ENCODE measurements around the gene DNM1L.

DNM1L gene

GRCh38 chr12:32647275-32647674, 31.8 kb upstream of the DNM1L start:
- Histone ChIP-seq H3K27ac (replicated peaks) (no peak overlapping the region), H3K27me3 (ENCODE audit: insufficient read depth, poor library complexity, severe bottlenecking) (no peaks in the 10 kb centered on the region), H3K4me3 (replicated peaks; ENCODE audit: insufficient read depth, low read length) (no peak overlapping the region)
- TF ChIP-seq GABPA (IDR thresholded peaks at IDR 0.05; ENCODE audit: low read depth), result no peak
- TF ChIP-seq REST (IDR thresholded peaks at IDR 0.05; ENCODE audit: insufficient replicate concordance, low read depth), result no peak
- DNase-seq (ENCODE audit: low read depth in 1 of 2, low spot score in 1 of 2), result no peak

DNA sequence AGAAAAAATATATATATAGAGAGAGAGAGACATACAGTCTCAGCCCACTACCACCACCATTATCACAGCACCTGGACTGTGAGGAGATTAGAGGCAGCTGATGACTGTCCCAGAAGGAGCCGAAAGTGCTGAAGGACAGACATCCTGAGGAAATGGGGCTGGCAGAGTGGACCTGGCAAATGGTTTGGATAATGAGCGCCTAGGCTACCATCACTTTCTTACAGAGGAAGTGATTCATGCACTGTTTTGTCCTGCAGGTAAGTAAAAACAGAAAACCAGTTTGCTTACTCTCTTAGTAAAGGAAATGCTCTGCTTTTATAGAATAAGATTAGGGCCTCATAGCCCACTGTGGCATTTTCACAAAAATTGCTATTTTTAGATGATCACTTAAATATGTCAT, 28.6 kb upstream of the DNM1L start:
- no peak for DNase-seq (ENCODE audit: low read depth in 1 of 2, low spot score in 1 of 2)
- TF ChIP-seq REST (IDR thresholded peaks at IDR 0.05; ENCODE audit: insufficient replicate concordance, low read depth), result no peak
- no peak for TF ChIP-seq POLR2AphosphoS5 (IDR thresholded peaks at IDR 0.05; ENCODE audit: low read depth)
- TF ChIP-seq SPI1 (IDR thresholded peaks at IDR 0.05; ENCODE audit: borderline replicate concordance, low read depth), result no peak
- TF ChIP-seq, protein P1, sequence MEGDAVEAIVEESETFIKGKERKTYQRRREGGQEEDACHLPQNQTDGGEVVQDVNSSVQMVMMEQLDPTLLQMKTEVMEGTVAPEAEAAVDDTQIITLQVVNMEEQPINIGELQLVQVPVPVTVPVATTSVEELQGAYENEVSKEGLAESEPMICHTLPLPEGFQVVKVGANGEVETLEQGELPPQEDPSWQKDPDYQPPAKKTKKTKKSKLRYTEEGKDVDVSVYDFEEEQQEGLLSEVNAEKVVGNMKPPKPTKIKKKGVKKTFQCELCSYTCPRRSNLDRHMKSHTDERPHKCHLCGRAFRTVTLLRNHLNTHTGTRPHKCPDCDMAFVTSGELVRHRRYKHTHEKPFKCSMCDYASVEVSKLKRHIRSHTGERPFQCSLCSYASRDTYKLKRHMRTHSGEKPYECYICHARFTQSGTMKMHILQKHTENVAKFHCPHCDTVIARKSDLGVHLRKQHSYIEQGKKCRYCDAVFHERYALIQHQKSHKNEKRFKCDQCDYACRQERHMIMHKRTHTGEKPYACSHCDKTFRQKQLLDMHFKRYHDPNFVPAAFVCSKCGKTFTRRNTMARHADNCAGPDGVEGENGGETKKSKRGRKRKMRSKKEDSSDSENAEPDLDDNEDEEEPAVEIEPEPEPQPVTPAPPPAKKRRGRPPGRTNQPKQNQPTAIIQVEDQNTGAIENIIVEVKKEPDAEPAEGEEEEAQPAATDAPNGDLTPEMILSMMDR (IDR thresholded peaks at IDR 0.05; ENCODE audit: insufficient read depth, low read length), result no peak
- no peak for TF ChIP-seq GABPA (IDR thresholded peaks at IDR 0.05; ENCODE audit: low read depth)
- Histone ChIP-seq H3K4me3 (replicated peaks; ENCODE audit: insufficient read depth, low read length) (no peak overlapping the region), H3K27me3 (ENCODE audit: insufficient read depth, poor library complexity, severe bottlenecking) (no peaks in the 10 kb centered on the region), H3K27ac (replicated peaks) (no peak overlapping the region)

GRCh38 chr12:32651151-32651955, 27.7 kb upstream of the DNM1L start:
- Histone ChIP-seq H3K4me3 (replicated peaks; ENCODE audit: insufficient read depth, low read length) (no peak overlapping the region), H3K27ac (replicated peaks) (no peak overlapping the region), H3K27me3 (ENCODE audit: insufficient read depth, poor library complexity, severe bottlenecking) (no peaks in the 10 kb centered on the region)
- no peak for DNase-seq (ENCODE audit: low read depth in 1 of 2, low spot score in 1 of 2)
- TF ChIP-seq, protein P1 (IDR thresholded peaks at IDR 0.05; ENCODE audit: insufficient read depth, low read length), result no peak
- TF ChIP-seq GABPA (IDR thresholded peaks at IDR 0.05; ENCODE audit: low read depth) (no peak), POLR2AphosphoS5 (IDR thresholded peaks at IDR 0.05; ENCODE audit: low read depth) (no peak), SPI1 (IDR thresholded peaks at IDR 0.05; ENCODE audit: borderline replicate concordance, low read depth) (no peak), REST (IDR thresholded peaks at IDR 0.05; ENCODE audit: insufficient replicate concordance, low read depth) (no peak)
